Hematopoietic multipotent progenitor cell (in vitro differentiated cells): Measurements from ENCODE around the gene CFAP44. TPM values are rescaled to one million over a fixed set of nuclear protein-coding genes. Genes with fewer than 3 reads are reported as not detected.

ENCODE experiments used
- small RNA-seq: library from RNA; depleted of rRNA; stranded (forward); fragments of <200 nt; gene quantifications from one replicate; pipeline ENCODE3, GENCODE V24; 2012
- total RNA-seq: library from RNA; depleted of rRNA; stranded (reverse); fragments of >200 nt; gene quantifications from one replicate; pipeline ENCODE4 v1.2.3, GENCODE V29; 2012

Gene CFAP44
- total RNA-seq, 1 donor, result 2.4 TPM

Small RNA genes within 50 kb of the gene (small RNA-seq; reads per million reads assigned to genes)
- gene MIR8076, result not detected

Other genes starting within 250 kb of the CFAP44 start
- gene BOC, start 229.9 kb downstream of the CFAP44 start, total RNA-seq, result under 0.01 TPM
- 8.9 TPM for gene SPICE1, start 73.7 kb upstream of the CFAP44 start, total RNA-seq
- gene SIDT1, start 91.1 kb upstream of the CFAP44 start, total RNA-seq, result 15.1 TPM